ENCODE measurements around the gene ITFG2. TPM values are rescaled to one million over a fixed set of nuclear protein-coding genes. Genes with fewer than 3 reads are reported as not detected.

ITFG2 gene
- total RNA-seq, 2 donors from 2014 or later = 32.4 to 65.9 TPM

- TF ChIP-seq POLR2A (IDR thresholded peaks at IDR 0.05) = no peak
- no peak for TF ChIP-seq CTCF (IDR thresholded peaks at IDR 0.05)
- peaks cover 3% of the 10 kb centered on the region for H3K4me1 ChIP-seq
- H3K27me3 ChIP-seq = no peaks in the 10 kb centered on the region
- intact Hi-C loops (cut with DNase I) = no loop called here
- H3K9me3 ChIP-seq = no peaks in the 10 kb centered on the region
- WGBS, 2 donors = 53 to 63% methylated on average over 5 of the region's 5 CpGs
- DNase-seq = peak; percentile 27 to 46 (median 36)
- peak; percentile 24 for ATAC-seq
- H3K4me3 ChIP-seq = no peak overlapping the region
- H3K36me3 ChIP-seq (replicated peaks in 1 of 2; ENCODE audit: insufficient read depth in 1 of 2, low read depth in 2 of 2) = peaks cover 13 to 23% of the 10 kb centered on the region in 2 donors
- H3K27ac ChIP-seq = peak overlapping the region in 1 of 4 donors; percentile 7
Measured at GRCh38 chr12:2804393-2805142, 7.9 kb upstream of the ITFG2 start.

- Histone ChIP-seq H3K9me3 (no peaks in the 10 kb centered on the region), H3K27ac (no peak overlapping the region), H3K36me3 (replicated peaks in 1 of 2; ENCODE audit: insufficient read depth in 1 of 2, low read depth in 2 of 2) (peaks cover 10 to 17% of the 10 kb centered on the region in 2 donors), H3K4me3 (no peak overlapping the region), H3K27me3 (no peaks in the 10 kb centered on the region), H3K4me1 (peaks cover 3% of the 10 kb centered on the region)
- TF ChIP-seq CTCF (IDR thresholded peaks at IDR 0.05) (no peak), POLR2A (IDR thresholded peaks at IDR 0.05) (no peak)
- intact Hi-C loops (cut with DNase I) = no loop called here
- no peak for ATAC-seq
- DNase-seq = no peak
- WGBS, 2 donors = 56 to 69% methylated on average over 2 of the region's 2 CpGs
Measured at GRCh38 chr12:2805143-2805520, 7.3 kb upstream of the ITFG2 start.

- no peaks in the 10 kb centered on the region for H3K9me3 ChIP-seq
- WGBS, 2 donors = 85 to 88% methylated on average over 6 of the region's 6 CpGs
- H3K27me3 ChIP-seq = no peaks in the 10 kb centered on the region
- TF ChIP-seq CTCF (IDR thresholded peaks at IDR 0.05) (no peak), POLR2A (IDR thresholded peaks at IDR 0.05) (no peak)
- H3K4me3 ChIP-seq = no peak overlapping the region
- ATAC-seq = no peak
- H3K27ac ChIP-seq = no peak overlapping the region
- DNase-seq = no peak
- peaks cover 4 to 9% of the 10 kb centered on the region in 2 donors for H3K36me3 ChIP-seq (replicated peaks in 1 of 2; ENCODE audit: insufficient read depth in 1 of 2, low read depth in 2 of 2)
- H3K4me1 ChIP-seq = peaks cover 2% of the 10 kb centered on the region
- intact Hi-C loops (cut with DNase I) = no loop called here
Measured at GRCh38 chr12:2806700-2807099, 5.8 kb upstream of the ITFG2 start.

- no peaks in the 10 kb centered on the region for H3K36me3 ChIP-seq (replicated peaks in 1 of 2; ENCODE audit: insufficient read depth in 1 of 2, low read depth in 2 of 2)
- DNase-seq (no peak), ATAC-seq (no peak)
- 39 to 54% methylated on average over 5 of the region's 5 CpGs for WGBS, 2 donors
- no peaks in the 10 kb centered on the region for H3K9me3 ChIP-seq
- peak overlapping the region in 3 of 4 donors; percentile 92 to 99 (median 95) for H3K27ac ChIP-seq
- intact Hi-C loops (cut with DNase I) = no loop called here
- peaks cover 19% of the 10 kb centered on the region for H3K4me1 ChIP-seq
- no peaks in the 10 kb centered on the region for H3K27me3 ChIP-seq
- TF ChIP-seq POLR2A (IDR thresholded peaks at IDR 0.05) = no peak
- no peak for TF ChIP-seq CTCF (IDR thresholded peaks at IDR 0.05)
- H3K4me3 ChIP-seq = peak overlapping the region in 1 of 2 donors; percentile 69
Measured at GRCh38 chr12:2811801-2812200, 667 bp upstream of the ITFG2 start.
